Bronchial epithelial cell (primary cell): Measurements from ENCODE around the gene RC3H2. TPM values are rescaled to one million over a fixed set of nuclear protein-coding genes. Genes with fewer than 3 reads are reported as not detected.
"Not testable (repeated sequence)": the region's sequence is repeated elsewhere in the genome, so short reads cannot be mapped to it uniquely, and the experiment has no call there.

ENCODE experiments used
- DNase-seq: peaks from one replicate; pipeline ENCODE4 v3.0.0-alpha.2; 2010; ENCODE audit warnings: low read depth
- FAIRE-seq: peaks from 2 replicates; lab custom pipeline; 2011; peaks lifted over from hg19 to GRCh38; lab: Jason Lieb, UNC
- H3K27me3 ChIP-seq: 2 replicates; pipeline ENCODE4 v1.5.1; 2011; ENCODE audit warnings: low read length; ENCODE audit not compliant: control insufficient read depth, insufficient read depth
- H3K36me3 ChIP-seq: 2 replicates; pipeline ENCODE4 v1.5.1; 2011; ENCODE audit warnings: low read length; ENCODE audit not compliant: control insufficient read depth, insufficient read depth
- H3K4me3 ChIP-seq: 2 replicates; pipeline ENCODE4 v1.5.1; 2011; ENCODE audit warnings: mild to moderate bottlenecking, low read depth, low read length, control low read depth
- CTCF ChIP-seq: IDR thresholded peaks from 2 replicates; pipeline ENCODE4 v1.5.1; 2011; ENCODE audit warnings: mild to moderate bottlenecking, moderate library complexity, low read length, control low read depth, inconsistent platforms; ENCODE audit not compliant: insufficient read depth, severe bottlenecking
- total RNA-seq: library from RNA; depleted of rRNA; stranded (reverse); fragments of >200 nt; gene quantifications from 2 replicates; pipeline ENCODE4 v1.2.1, GENCODE V29; 2014

Gene RC3H2
- total RNA-seq, 1 donor from 2014 or later: 43.2 TPM

- TF ChIP-seq CTCF: no peak
- no peak for FAIRE-seq
- H3K36me3 ChIP-seq: peaks cover 2% of the 10 kb centered on the region
Observed at GRCh38 chr9:122846371-122846940, 58.7 kb downstream of the RC3H2 start.

GRCh38 chr9:122845116-122845515 lies 60.0 kb downstream of the RC3H2 start:
- FAIRE-seq: no peak
- Histone ChIP-seq H3K27me3 (no peaks in the 10 kb centered on the region), H3K36me3 (peaks cover 2% of the 10 kb centered on the region), H3K4me3 (no peak overlapping the region)
- TF ChIP-seq CTCF: no peak
- DNase-seq: no peak

More at GRCh38 chr9:122846371-122846940, 58.7 kb downstream of the RC3H2 start:
- H3K27me3 ChIP-seq: no peaks in the 10 kb centered on the region
- no peak overlapping the region for H3K4me3 ChIP-seq
- DNase-seq: no peak

- no peak for TF ChIP-seq CTCF
Observed at GRCh38 chr9:122844137-122844536, 61.0 kb downstream of the RC3H2 start.

GRCh38 chr9:122841501-122841900 lies 63.7 kb downstream of the RC3H2 start:
- H3K36me3 ChIP-seq: no peaks in the 10 kb centered on the region
- DNase-seq: no peak
- no peaks in the 10 kb centered on the region for H3K27me3 ChIP-seq
- FAIRE-seq: no peak
- no peak for TF ChIP-seq CTCF
- no peak overlapping the region for H3K4me3 ChIP-seq

More at GRCh38 chr9:122844137-122844536, 61.0 kb downstream of the RC3H2 start:
- no peak overlapping the region for H3K4me3 ChIP-seq
- H3K36me3 ChIP-seq: no peaks in the 10 kb centered on the region
- no peak for DNase-seq
- no peaks in the 10 kb centered on the region for H3K27me3 ChIP-seq
- FAIRE-seq: no peak

GRCh38 chr9:122838441-122838840 lies 66.7 kb downstream of the RC3H2 start:
- not testable (repeated sequence) for DNase-seq, H3K27me3 ChIP-seq, H3K36me3 ChIP-seq, H3K4me3 ChIP-seq, FAIRE-seq

- Histone ChIP-seq H3K4me3 (no peak overlapping the region), H3K36me3 (no peaks in the 10 kb centered on the region), H3K27me3 (no peaks in the 10 kb centered on the region)
- no peak for TF ChIP-seq CTCF
- FAIRE-seq (no peak), DNase-seq (no peak)
Observed at GRCh38 chr9:122837266-122837850, 67.8 kb downstream of the RC3H2 start.
